ENCODE data around the gene NEURL1. TPM values are rescaled to one million over a fixed set of nuclear protein-coding genes. Genes with fewer than 3 reads are reported as not detected.

Gene NEURL1
- total and polyA plus RNA-seq, 12 donors = 0.05 to 1.0 (median 0.17) TPM; not detected in 3

GRCh38 chr10:103452506-103453230 lies 40.8 kb upstream of the NEURL1 start:
- Histone ChIP-seq H3K36me3 (peaks cover 0 to 30% (median 15%) of the 10 kb centered on the region in 9 donors), H3K4me1 (peaks cover 14 to 45% (median 39%) of the 10 kb centered on the region in 9 donors), H3K4me3 (peak overlapping the region; percentile 65 to 89 (median 82)), H3K27me3 (peaks cover 0 to 5% (median 0%) of the 10 kb centered on the region in 7 donors), H3K9me3 (no peaks in the 10 kb centered on the region), H3K27ac (peak overlapping the region; percentile 84 to 98 (median 95))
- no peak for DNase-seq
- TF ChIP-seq, protein P1, sequence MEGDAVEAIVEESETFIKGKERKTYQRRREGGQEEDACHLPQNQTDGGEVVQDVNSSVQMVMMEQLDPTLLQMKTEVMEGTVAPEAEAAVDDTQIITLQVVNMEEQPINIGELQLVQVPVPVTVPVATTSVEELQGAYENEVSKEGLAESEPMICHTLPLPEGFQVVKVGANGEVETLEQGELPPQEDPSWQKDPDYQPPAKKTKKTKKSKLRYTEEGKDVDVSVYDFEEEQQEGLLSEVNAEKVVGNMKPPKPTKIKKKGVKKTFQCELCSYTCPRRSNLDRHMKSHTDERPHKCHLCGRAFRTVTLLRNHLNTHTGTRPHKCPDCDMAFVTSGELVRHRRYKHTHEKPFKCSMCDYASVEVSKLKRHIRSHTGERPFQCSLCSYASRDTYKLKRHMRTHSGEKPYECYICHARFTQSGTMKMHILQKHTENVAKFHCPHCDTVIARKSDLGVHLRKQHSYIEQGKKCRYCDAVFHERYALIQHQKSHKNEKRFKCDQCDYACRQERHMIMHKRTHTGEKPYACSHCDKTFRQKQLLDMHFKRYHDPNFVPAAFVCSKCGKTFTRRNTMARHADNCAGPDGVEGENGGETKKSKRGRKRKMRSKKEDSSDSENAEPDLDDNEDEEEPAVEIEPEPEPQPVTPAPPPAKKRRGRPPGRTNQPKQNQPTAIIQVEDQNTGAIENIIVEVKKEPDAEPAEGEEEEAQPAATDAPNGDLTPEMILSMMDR (IDR thresholded peaks at IDR 0.05) = no peak
- WGBS, 2 donors = 31 to 34% methylated on average over 27 of the region's 27 CpGs
- intact Hi-C loops (cut with DNase I) = no loop called here
- ATAC-seq = peak in 1 of 8 donors; percentile 12

- Histone ChIP-seq H3K9me3 (no peaks in the 10 kb centered on the region), H3K4me1 (peaks cover 14 to 31% (median 29%) of the 10 kb centered on the region in 9 donors), H3K27ac (no peak overlapping the region), H3K27me3 (peaks cover 0 to 5% (median 0%) of the 10 kb centered on the region in 7 donors), H3K4me3 (no peak overlapping the region), H3K36me3 (peaks cover 0 to 17% (median 6%) of the 10 kb centered on the region in 9 donors)
- DNase-seq (no peak), ATAC-seq (no peak)
- WGBS, 2 donors = 92 to 96% methylated on average over 4 of the region's 4 CpGs
- TF ChIP-seq, protein P1 (IDR thresholded peaks at IDR 0.05) = no peak
- intact Hi-C loops (cut with DNase I) = no loop called here
Measured at GRCh38 chr10:103454026-103454425, 39.5 kb upstream of the NEURL1 start.

- Histone ChIP-seq H3K27me3 (peaks cover 0 to 5% (median 0%) of the 10 kb centered on the region in 7 donors), H3K9me3 (no peaks in the 10 kb centered on the region), H3K4me3 (no peak overlapping the region), H3K4me1 (peaks cover 5 to 19% (median 17%) of the 10 kb centered on the region in 9 donors), H3K36me3 (peaks cover 0 to 5% (median 0%) of the 10 kb centered on the region in 9 donors), H3K27ac (no peak overlapping the region)
- ATAC-seq = no peak
- no peak for DNase-seq
- 88 to 90% methylated on average over 25 of the region's 25 CpGs for WGBS, 2 donors
- TF ChIP-seq, protein P1 (IDR thresholded peaks at IDR 0.05) = no peak
- intact Hi-C loops (cut with DNase I) = no loop called here
Measured at GRCh38 chr10:103455235-103455634, 38.3 kb upstream of the NEURL1 start.

- intact Hi-C loops (cut with DNase I) = no loop called here
- DNase-seq (no peak), ATAC-seq (no peak)
- Histone ChIP-seq H3K4me3 (no peak overlapping the region), H3K27me3 (peaks cover 0 to 5% (median 0%) of the 10 kb centered on the region in 7 donors), H3K36me3 (no peaks in the 10 kb centered on the region), H3K4me1 (peaks cover 0 to 12% (median 10%) of the 10 kb centered on the region in 9 donors), H3K27ac (no peak overlapping the region), H3K9me3 (no peaks in the 10 kb centered on the region)
- TF ChIP-seq, protein P1 (IDR thresholded peaks at IDR 0.05) = no peak
- 95 to 97% methylated on average over 9 of the region's 9 CpGs for WGBS, 2 donors
Measured at GRCh38 chr10:103456074-103456660, 37.3 kb upstream of the NEURL1 start.
